LNCaP clone FGC (cell line): Measurements from ENCODE around the gene KIF18B.

ENCODE experiments used
- DNase-seq: peaks from one replicate; pipeline ENCODE4 v3.0.0-alpha.2; 2011; ENCODE audit warnings: low read depth
- H3K4me3 ChIP-seq: 2 replicates; pipeline ENCODE4 v1.5.1; 2011; ENCODE audit warnings: mild to moderate bottlenecking, low read depth, low read length, control low read depth
- CTCF ChIP-seq: IDR thresholded peaks from 2 replicates; pipeline ENCODE4 v1.5.1; 2012; ENCODE audit warnings: mild to moderate bottlenecking; ENCODE audit not compliant: control insufficient read depth, insufficient read depth; ENCODE audit errors: extremely low read depth

Gene KIF18B

GRCh38 chr17:44922746-44923470 is 24.7 kb downstream of the KIF18B start:
- H3K4me3 ChIP-seq: no peak overlapping the region
- TF ChIP-seq CTCF: no peak
- DNase-seq: no peak

DNA sequence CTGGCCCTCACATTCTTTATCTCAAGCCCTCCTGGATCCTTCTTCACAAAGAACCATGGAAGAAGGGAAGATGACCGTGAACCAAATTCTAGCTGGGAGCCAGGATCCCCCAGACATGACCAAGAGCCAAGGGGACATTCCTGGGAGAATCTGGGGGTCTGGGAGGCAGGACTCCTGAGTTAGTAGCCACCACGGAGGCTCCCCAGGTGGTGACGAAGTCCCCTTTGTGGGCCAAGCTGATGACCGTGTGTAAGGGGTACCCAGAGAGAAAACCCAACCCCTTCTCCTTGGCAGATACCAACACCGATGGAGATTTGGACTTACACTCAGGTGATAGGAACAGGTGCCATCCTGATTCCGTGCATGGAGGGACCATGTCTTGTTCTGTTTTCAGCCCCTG is 25.4 kb downstream of the KIF18B start:
- no peak for TF ChIP-seq CTCF
- H3K4me3 ChIP-seq: no peak overlapping the region
- no peak for DNase-seq

- TF ChIP-seq CTCF: no peak
- H3K4me3 ChIP-seq: no peak overlapping the region
- no peak for DNase-seq
These were observed 26.3 kb downstream of the KIF18B start for GRCh38 chr17:44921122-44921882.

DNA sequence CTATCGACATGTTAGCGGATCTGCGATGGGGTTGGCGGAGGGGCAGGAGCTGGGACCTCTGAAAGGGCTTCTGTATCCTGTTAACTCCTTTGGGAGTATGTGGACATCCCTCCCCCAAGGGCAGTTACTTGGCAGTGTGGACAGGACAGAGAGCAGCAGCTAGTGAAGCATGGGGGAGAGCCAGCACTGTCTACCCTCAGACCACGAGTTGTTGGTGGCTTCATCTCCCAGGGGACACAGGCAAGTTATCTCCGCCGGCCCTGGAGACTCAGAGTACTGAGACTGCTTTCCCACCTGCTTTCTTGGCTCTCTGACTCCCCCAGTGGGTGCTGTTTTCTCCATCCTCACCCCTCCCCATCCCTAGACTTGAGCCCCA is 27.0 kb downstream of the KIF18B start:
- no peak for TF ChIP-seq CTCF
- no peak overlapping the region for H3K4me3 ChIP-seq
- no peak for DNase-seq

- peak; percentile 45 for DNase-seq
- no peak overlapping the region for H3K4me3 ChIP-seq
- TF ChIP-seq CTCF: peak; percentile 98
These were observed 27.5 kb downstream of the KIF18B start for GRCh38 chr17:44919885-44920564.

- no peak for TF ChIP-seq CTCF
- DNase-seq: no peak
- H3K4me3 ChIP-seq: no peak overlapping the region
These were observed 28.2 kb downstream of the KIF18B start for GRCh38 chr17:44919411-44919810.
